H9 (cell line): ENCODE results near the gene P2RX5. TPM values are rescaled to one million over a fixed set of nuclear protein-coding genes. Genes with fewer than 3 reads are reported as not detected.
A peak's percentile ranks its signal among the peaks of the same experiment; 100 is the strongest.

Experiments used
- DNase-seq: peaks from one replicate; pipeline ENCODE4 v3.0.0-alpha.2; 2017
- H2AFZ ChIP-seq: one replicate; pipeline ENCODE4 v1.6.1; 2013; ENCODE audit warnings: mild to moderate bottlenecking, low read length, control low read depth, moderate library complexity
- H2AK5ac ChIP-seq: 2 replicates; pipeline ENCODE4 v1.6.1; 2013; ENCODE audit warnings: low read length, control low read depth, mixed read lengths; ENCODE audit not compliant: insufficient read length
- H2BK120ac ChIP-seq: one replicate; pipeline ENCODE4 v1.6.1; 2013; ENCODE audit warnings: low read depth, mild to moderate bottlenecking, low read length, control low read depth, inconsistent platforms; ENCODE audit not compliant: poor library complexity, severe bottlenecking
- H2BK12ac ChIP-seq: 2 replicates; pipeline ENCODE4 v1.6.1; 2013; ENCODE audit warnings: low read length, control low read depth, mixed read lengths, low read depth; ENCODE audit not compliant: insufficient read length
- H2BK15ac ChIP-seq: 2 replicates; pipeline ENCODE4 v1.6.1; 2013; ENCODE audit warnings: low read depth, low read length, control low read depth
- H2BK20ac ChIP-seq: one replicate; pipeline ENCODE4 v1.6.1; 2013; ENCODE audit warnings: low read depth, mild to moderate bottlenecking, low read length, control low read depth, inconsistent platforms; ENCODE audit not compliant: poor library complexity, severe bottlenecking
- H2BK5ac ChIP-seq: 2 replicates; pipeline ENCODE4 v1.6.1; 2013; ENCODE audit warnings: low read length, control low read depth, mixed read lengths; ENCODE audit not compliant: insufficient read length
- H3K14ac ChIP-seq: 2 replicates; pipeline ENCODE4 v1.6.1; 2013; ENCODE audit warnings: low read length, control low read depth; ENCODE audit not compliant: insufficient read depth
- H3K18ac ChIP-seq: 2 replicates; pipeline ENCODE4 v1.6.1; 2013; ENCODE audit warnings: low read depth, mild to moderate bottlenecking, mixed read lengths, low read length, control low read depth; ENCODE audit not compliant: insufficient read length
- H3K23ac ChIP-seq: 2 replicates; pipeline ENCODE4 v1.6.1; 2013; ENCODE audit warnings: low read length, control low read depth, mixed read lengths, low read depth; ENCODE audit not compliant: insufficient read length
- H3K23me2 ChIP-seq: 2 replicates; pipeline ENCODE4 v1.6.1; 2013; ENCODE audit warnings: low read depth, mild to moderate bottlenecking, mixed read lengths, low read length, control low read depth; ENCODE audit not compliant: insufficient read length, poor library complexity, severe bottlenecking
- H3K27ac ChIP-seq: 2 replicates; pipeline ENCODE4 v1.5.1; 2013; ENCODE audit warnings: low read length, control low read depth, mixed read lengths, low read depth; ENCODE audit not compliant: insufficient read length
- H3K27me3 ChIP-seq: 2 replicates; pipeline ENCODE4 v1.6.1; 2013; ENCODE audit warnings: low read length, control low read depth, inconsistent platforms; ENCODE audit not compliant: insufficient read depth
- H3K4ac ChIP-seq: 2 replicates; pipeline ENCODE4 v1.6.1; 2013; ENCODE audit warnings: low read depth, mild to moderate bottlenecking, control low read depth, inconsistent platforms, low read length, moderate library complexity
- H3K4me1 ChIP-seq: 2 replicates; pipeline ENCODE4 v1.6.1; 2013; ENCODE audit warnings: low read length, control low read depth, inconsistent platforms; ENCODE audit not compliant: insufficient read depth
- H3K4me2 ChIP-seq: 2 replicates; pipeline ENCODE4 v1.6.1; 2013; ENCODE audit warnings: low read length, control low read depth, mixed read lengths; ENCODE audit not compliant: insufficient read length, insufficient read depth
- H3K56ac ChIP-seq: 2 replicates; pipeline ENCODE4 v1.6.1; 2013; ENCODE audit warnings: low read depth, mild to moderate bottlenecking, mixed read lengths, low read length, control low read depth; ENCODE audit not compliant: insufficient read length
- H3K79me1 ChIP-seq: 2 replicates; pipeline ENCODE4 v1.6.1; 2013; ENCODE audit warnings: low read depth, mild to moderate bottlenecking, moderate library complexity, low read length, control low read depth, inconsistent platforms; ENCODE audit not compliant: insufficient read depth, poor library complexity, severe bottlenecking
- H3K79me2 ChIP-seq: 2 replicates; pipeline ENCODE4 v1.6.1; 2013; ENCODE audit warnings: low read length, control low read depth, inconsistent platforms; ENCODE audit not compliant: insufficient read depth
- H3K9ac ChIP-seq: 2 replicates; pipeline ENCODE4 v1.6.1; 2013; ENCODE audit warnings: low read length, control low read depth, mixed read lengths; ENCODE audit not compliant: insufficient read length; ENCODE audit errors: extremely low read depth
- H3K9me3 ChIP-seq: one replicate; pipeline ENCODE4 v1.6.1; 2013; ENCODE audit warnings: low read depth, low read length, inconsistent platforms; ENCODE audit not compliant: control insufficient read depth
- H3T11ph ChIP-seq: one replicate; pipeline ENCODE4 v1.6.1; 2013; ENCODE audit warnings: mild to moderate bottlenecking, low read length, control low read depth, inconsistent platforms
- H4K20me1 ChIP-seq: one replicate; pipeline ENCODE4 v1.6.1; 2013; ENCODE audit not compliant: control insufficient read depth, insufficient read length, insufficient read depth
- H4K5ac ChIP-seq: 2 replicates; pipeline ENCODE4 v1.6.1; 2013; ENCODE audit warnings: low read depth, mild to moderate bottlenecking, mixed read lengths, low read length, control low read depth; ENCODE audit not compliant: insufficient read length
- H4K8ac ChIP-seq: replicated peaks from 2 replicates; pipeline ENCODE4 v1.6.1; 2013; ENCODE audit warnings: low read length, control low read depth, mixed read lengths, low read depth; ENCODE audit not compliant: insufficient read length
- H4K91ac ChIP-seq: 2 replicates; pipeline ENCODE4 v1.6.1; 2013; ENCODE audit warnings: low read depth, mild to moderate bottlenecking, moderate library complexity, mixed read lengths, low read length, control low read depth; ENCODE audit not compliant: insufficient read length
- H3K27ac Mint-ChIP-seq, 3 experiments: 2 replicates in 2 of 3; 3 replicates in 1 of 3; pipeline ENCODE4 v1.8.0; 2020 to 2021; ENCODE audit warnings: mixed read lengths in 3 of 3, mild to moderate bottlenecking in 1 of 3, moderate library complexity in 1 of 3
- H3K27me3 Mint-ChIP-seq: 2 replicates; pipeline ENCODE4 v1.8.0; 2021; ENCODE audit warnings: low read depth, mild to moderate bottlenecking, moderate library complexity, mixed read lengths
- H3K36me3 Mint-ChIP-seq, 3 experiments: 2 replicates in 2 of 3; 3 replicates in 1 of 3; pipeline ENCODE4 v1.8.0; 2020 to 2021; ENCODE audit warnings: low read depth in 3 of 3, mixed read lengths in 3 of 3; ENCODE audit not compliant: insufficient read depth in 1 of 3
- H3K4me1 Mint-ChIP-seq, 2 experiments: 2 replicates each; pipeline ENCODE4 v1.8.0; 2020; ENCODE audit warnings: mixed read lengths in 2 of 2
- H3K4me3 Mint-ChIP-seq, 2 experiments: 2 replicates in 1 of 2; 3 replicates in 1 of 2; pipeline ENCODE4 v1.8.0; 2020 to 2021; ENCODE audit warnings: mild to moderate bottlenecking in 2 of 2, mixed read lengths in 2 of 2, moderate library complexity in 1 of 2
- H3K9me3 Mint-ChIP-seq, 2 experiments: 2 replicates in 1 of 2; 3 replicates in 1 of 2; pipeline ENCODE4 v1.8.0; 2020; ENCODE audit warnings: mild to moderate bottlenecking in 2 of 2, mixed read lengths in 2 of 2, moderate library complexity in 1 of 2
- WGBS: extraction: QIAGEN DNeasy Blood & Tissue Kit; methylation state at CpG from one replicate; pipeline ENCODE4 v1.1.7; 2013; ENCODE audit warnings: missing lambda C conversion rate, low lambda C conversion rate, mixed read lengths; ENCODE audit not compliant: insufficient read length; ENCODE audit errors: extremely low coverage; 5-methylcytosine and 5-hydroxymethylcytosine counted together
- total RNA-seq: library from RNA; stranded (reverse); gene quantifications from 2 replicates; pipeline ENCODE4 v1.2.1, GENCODE V29; 2021
- TF ChIP-seq, protein P1 (sequence below): fragments of 200-600 bp; sonication (generic); conservative IDR thresholded peaks from 3 replicates; pipeline ENCODE4 v1.8.0; 2021; ENCODE audit warnings: antibody characterized with exemption, mild to moderate bottlenecking

P2RX5 gene
- total RNA-seq, 1 experiment from 2014 or later = 4.7 TPM

DNA sequence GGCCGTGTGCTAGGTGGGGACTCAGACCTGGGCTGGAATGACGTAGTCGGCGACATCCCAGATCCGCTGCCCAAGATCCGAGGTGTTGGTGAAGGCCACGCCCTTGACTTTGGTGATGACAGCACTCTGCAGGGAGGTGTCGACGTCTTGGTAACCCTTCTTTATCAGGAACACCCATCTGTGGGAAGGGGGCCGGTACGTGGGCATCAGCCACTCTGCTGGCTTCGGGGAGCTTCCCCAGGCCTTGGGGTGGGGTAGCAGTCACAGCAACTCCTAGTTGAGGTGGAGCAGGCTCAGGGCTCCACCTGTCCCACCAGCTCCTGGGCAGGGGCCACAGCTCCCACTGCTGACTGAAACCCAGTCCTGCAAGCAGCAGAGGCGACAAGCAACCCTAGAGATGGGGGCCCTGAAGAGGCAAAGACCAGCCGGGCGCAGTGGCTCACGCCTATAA, 4.3 kb downstream of the P2RX5 start:
- H3K23ac ChIP-seq = no peak overlapping the region
- DNase-seq = peak; percentile 86

More for the DNA sequence above, 4.3 kb downstream of the P2RX5 start:
- no peak overlapping the region for H2BK12ac ChIP-seq
- H3K27ac ChIP-seq = no peak overlapping the region
- H3K4me1 Mint-ChIP-seq = peaks cover 5 to 21% of the 10 kb centered on the region in 2 experiments
- no peaks in the 10 kb centered on the region; a peak in 2 of 5 replicates for H3K9me3 Mint-ChIP-seq
- no peak overlapping the region for H3K27ac Mint-ChIP-seq
- peaks cover 0 to 4% (median 0%) of the 10 kb centered on the region in 3 experiments; a peak in 1 of 7 replicates for H3K36me3 Mint-ChIP-seq
- peaks cover 25% of the 10 kb centered on the region for H3K27me3 Mint-ChIP-seq
- no peak overlapping the region for H3K4me3 Mint-ChIP-seq
- H3K18ac ChIP-seq = no peak overlapping the region
- no peak overlapping the region for H4K8ac ChIP-seq
- H3K79me1 ChIP-seq = no peaks in the 10 kb centered on the region
- H4K91ac ChIP-seq = no peak overlapping the region
- no CpG with 5 or more reads among the region's 16 CpGs for WGBS
- no peak overlapping the region for H3T11ph ChIP-seq
- H2BK20ac ChIP-seq = no peak overlapping the region
- no peak overlapping the region for H3K4ac ChIP-seq
- H3K14ac ChIP-seq = no peak overlapping the region
- H2BK120ac ChIP-seq = no peak overlapping the region
- no peak overlapping the region for H2AK5ac ChIP-seq
- no peak overlapping the region for H2AFZ ChIP-seq
- H2BK5ac ChIP-seq = no peak overlapping the region
- H3K27me3 ChIP-seq = no peaks in the 10 kb centered on the region
- H4K5ac ChIP-seq = no peak overlapping the region
- no peaks in the 10 kb centered on the region for H3K9me3 ChIP-seq
- no peak overlapping the region for H2BK15ac ChIP-seq
- H3K79me2 ChIP-seq = no peaks in the 10 kb centered on the region
- TF ChIP-seq, protein P1, sequence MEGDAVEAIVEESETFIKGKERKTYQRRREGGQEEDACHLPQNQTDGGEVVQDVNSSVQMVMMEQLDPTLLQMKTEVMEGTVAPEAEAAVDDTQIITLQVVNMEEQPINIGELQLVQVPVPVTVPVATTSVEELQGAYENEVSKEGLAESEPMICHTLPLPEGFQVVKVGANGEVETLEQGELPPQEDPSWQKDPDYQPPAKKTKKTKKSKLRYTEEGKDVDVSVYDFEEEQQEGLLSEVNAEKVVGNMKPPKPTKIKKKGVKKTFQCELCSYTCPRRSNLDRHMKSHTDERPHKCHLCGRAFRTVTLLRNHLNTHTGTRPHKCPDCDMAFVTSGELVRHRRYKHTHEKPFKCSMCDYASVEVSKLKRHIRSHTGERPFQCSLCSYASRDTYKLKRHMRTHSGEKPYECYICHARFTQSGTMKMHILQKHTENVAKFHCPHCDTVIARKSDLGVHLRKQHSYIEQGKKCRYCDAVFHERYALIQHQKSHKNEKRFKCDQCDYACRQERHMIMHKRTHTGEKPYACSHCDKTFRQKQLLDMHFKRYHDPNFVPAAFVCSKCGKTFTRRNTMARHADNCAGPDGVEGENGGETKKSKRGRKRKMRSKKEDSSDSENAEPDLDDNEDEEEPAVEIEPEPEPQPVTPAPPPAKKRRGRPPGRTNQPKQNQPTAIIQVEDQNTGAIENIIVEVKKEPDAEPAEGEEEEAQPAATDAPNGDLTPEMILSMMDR = peak; percentile 32; the same call in 2 of the 3 replicates
- H3K4me2 ChIP-seq = no peak overlapping the region
- no peak overlapping the region for H3K56ac ChIP-seq
- H4K20me1 ChIP-seq = peaks cover 3% of the 10 kb centered on the region
- H3K9ac ChIP-seq = no peak overlapping the region
- no peaks in the 10 kb centered on the region for H3K4me1 ChIP-seq
- H3K23me2 ChIP-seq = peaks cover 4% of the 10 kb centered on the region
